Endothelial cell of umbilical vein (primary cell): ENCODE data around the gene FRMD4A. TPM values are rescaled to one million over a fixed set of nuclear protein-coding genes. Genes with fewer than 3 reads are reported as not detected.

Experiments used
- BruUV-seq: library from RNA; stranded (reverse); fragments of 400-500 nt; replicated peaks from 2 replicates; lab custom pipeline; 2021; lab: Mats Ljungman, UMichigan
- CTCF ChIA-PET: fragments of 300-600, 350-600 bp; sonication (Branson Sonifier 250); formaldehyde crosslinking; loops from one replicate; lab custom pipeline; 2021; ENCODE audit warnings: antibody characterized with exemption, inconsistent platforms; lab: Charles Lee
- POLR2A ChIA-PET: fragments of 300-600, 350-600 bp; sonication (Branson Sonifier 250); formaldehyde crosslinking; loops from one replicate; lab custom pipeline; 2021; ENCODE audit warnings: antibody characterized with exemption, inconsistent platforms; lab: Charles Lee
- DNase-seq: peaks from one replicate; pipeline ENCODE4 v3.0.0-alpha.2; 2011; ENCODE audit warnings: low read depth, low spot score
- FAIRE-seq: peaks from 2 replicates; lab custom pipeline; 2011; peaks lifted over from hg19 to GRCh38; lab: Jason Lieb, UNC
- H2AFZ ChIP-seq: 2 replicates; pipeline ENCODE4 v1.6.0; 2012; ENCODE audit warnings: low read depth, low read length, control low read depth, inconsistent platforms
- H3K27ac ChIP-seq: 2 replicates; pipeline ENCODE4 v1.5.1; 2011; ENCODE audit warnings: low read depth, mild to moderate bottlenecking, control low read depth, low read length, moderate library complexity; ENCODE audit not compliant: insufficient read depth
- H3K27me3 ChIP-seq, 2 experiments: 2 replicates each; pipeline versions ENCODE4 v1.6.0 to v1.6.1; 2011; ENCODE audit warnings: low read length in 2 of 2, mixed read lengths in 1 of 2; ENCODE audit not compliant: control insufficient read depth in 2 of 2, insufficient read depth in 2 of 2
- H3K36me3 ChIP-seq, 2 experiments: 2 replicates in 1 of 2; 3 replicates in 1 of 2; pipeline ENCODE4 v1.5.1; 2011; ENCODE audit warnings: low read length in 2 of 2, mild to moderate bottlenecking in 1 of 2, moderate library complexity in 1 of 2; ENCODE audit not compliant: control insufficient read depth in 2 of 2, insufficient read depth in 2 of 2; ENCODE audit errors: extremely low read depth in 1 of 2
- H3K4me1 ChIP-seq: 3 replicates; pipeline ENCODE4 v1.5.1; 2011; ENCODE audit warnings: mild to moderate bottlenecking, low read length; ENCODE audit not compliant: control insufficient read depth, insufficient read depth; ENCODE audit errors: extremely low read depth
- H3K4me2 ChIP-seq: 2 replicates; pipeline ENCODE4 v1.6.1; 2011; ENCODE audit warnings: low read length, control low read depth, mixed read lengths; ENCODE audit not compliant: insufficient read depth
- H3K4me3 ChIP-seq, 3 experiments: fragments of 200-600 bp in 1 of 3; sonication (generic), shearing (Covaris generic) in 1 of 3; replicated peaks in 1 of 3; 2 replicates each; pipeline ENCODE4 v1.5.1; 2011 to 2016; ENCODE audit warnings: control low read depth in 3 of 3, low read length in 3 of 3, mild to moderate bottlenecking in 2 of 3, inconsistent platforms in 1 of 3, low read depth in 1 of 3, moderate library complexity in 1 of 3; ENCODE audit not compliant: insufficient read depth in 1 of 3
- H3K79me2 ChIP-seq: 2 replicates; pipeline ENCODE4 v1.6.0; 2012; ENCODE audit warnings: low read length, inconsistent platforms; ENCODE audit not compliant: control insufficient read depth, insufficient read depth
- H3K9ac ChIP-seq: replicated peaks from 2 replicates; pipeline ENCODE3; 2011; ENCODE audit warnings: low read length, control low read depth; ENCODE audit not compliant: insufficient read depth; ENCODE audit errors: extremely low read depth
- H3K9me1 ChIP-seq: replicated peaks from 3 replicates; pipeline ENCODE4 v1.6.0; 2011; ENCODE audit warnings: mild to moderate bottlenecking, low read length; ENCODE audit not compliant: control insufficient read depth, insufficient read depth; ENCODE audit errors: extremely low read depth
- H3K9me3 ChIP-seq: replicated peaks from 2 replicates; pipeline ENCODE4 v1.5.1; 2012; ENCODE audit warnings: low read length, inconsistent platforms; ENCODE audit not compliant: control insufficient read depth, insufficient read depth
- H4K20me1 ChIP-seq: replicated peaks from 2 replicates; pipeline ENCODE3; 2011; ENCODE audit warnings: mild to moderate bottlenecking, low read length; ENCODE audit not compliant: control insufficient read depth, insufficient read depth; ENCODE audit errors: extremely low read depth
- EZH2 ChIP-seq: IDR thresholded peaks from 2 replicates; pipeline ENCODE4 v1.6.1; 2012; ENCODE audit warnings: borderline replicate concordance, low read depth, mild to moderate bottlenecking, moderate library complexity, low read length, inconsistent platforms; ENCODE audit not compliant: severe bottlenecking
- FOS ChIP-seq: IDR thresholded peaks from 2 replicates; pipeline ENCODE4 v1.6.1; 2011; ENCODE audit warnings: mild to moderate bottlenecking, low read length, moderate library complexity, borderline replicate concordance; ENCODE audit not compliant: insufficient read depth
- GATA2 ChIP-seq: IDR thresholded peaks from 2 replicates; pipeline ENCODE4 v1.7.0; 2011; ENCODE audit warnings: low read depth, mild to moderate bottlenecking, moderate library complexity, mixed read lengths, low read length; ENCODE audit not compliant: insufficient read length, insufficient read depth
- JUN ChIP-seq: IDR thresholded peaks from 2 replicates; pipeline ENCODE4 v1.6.1; 2011; ENCODE audit warnings: borderline replicate concordance, low read depth; ENCODE audit not compliant: insufficient read length, insufficient read depth
- MAX ChIP-seq: IDR thresholded peaks from 2 replicates; pipeline ENCODE4 v1.6.1; 2011; ENCODE audit not compliant: insufficient read depth, insufficient read length
- MYC ChIP-seq: IDR thresholded peaks from one replicate; pipeline ENCODE4 v1.6.1; 2011; ENCODE audit warnings: mild to moderate bottlenecking, low read depth, low read length
- POLR2A ChIP-seq: IDR thresholded peaks from 2 replicates; pipeline ENCODE4 v1.6.1; 2012; ENCODE audit warnings: low read depth, mild to moderate bottlenecking, control low read depth, low read length
- POLR2AphosphoS5 ChIP-seq: IDR thresholded peaks from 2 replicates; pipeline ENCODE4 v1.6.1; 2012; ENCODE audit warnings: low read depth, mild to moderate bottlenecking, control low read depth, low read length, moderate library complexity; ENCODE audit not compliant: insufficient read depth
- dilution Hi-C: fragments of 300-500 bp; cut with MboI; formaldehyde crosslinking; loops from one replicate; pipeline ENCODE4 v1.15.0; 2019; ENCODE audit warnings: low sequenced_read_pairs; ENCODE audit not compliant: extremely low pct_ligation_motif_present
- intact Hi-C: fragments of 100-400 bp; cut with micrococcal nuclease; formaldehyde crosslinking; loops from one replicate; pipeline ENCODE4 v1.10.0; 2022
- polyA plus RNA-seq, 4 experiments: library from polyadenylated mRNA; depleted of rRNA in 3 of 4; stranded (reverse) in 3 of 4; unstranded in 1 of 4; fragments of >200 nt; gene quantifications; 2 replicates each; pipeline versions ENCODE4 v1.2.1 to v1.2.3, GENCODE V29; 2011 to 2012; ENCODE audit warnings: missing spikeins in 1 of 4
- total RNA-seq: library from RNA; stranded (reverse); gene quantifications from 2 replicates; pipeline ENCODE4 v1.2.3, GENCODE V29; 2021
- TF ChIP-seq, protein P1 (sequence below), 2 donors: IDR thresholded peaks; 1 replicate in 1 of 2; 2 replicates in 1 of 2; pipeline ENCODE4 v1.5.1; 2011; ENCODE audit warnings: low read length in 2 of 2, mild to moderate bottlenecking in 2 of 2, moderate library complexity in 2 of 2, control low read depth in 1 of 2, inconsistent platforms in 1 of 2, low read depth in 1 of 2; ENCODE audit not compliant: insufficient read depth in 1 of 2; ENCODE audit errors: extremely low read depth in 1 of 2

FRMD4A gene
- total and polyA plus RNA-seq, 2 donors (not counting 3 experiments of a cell fraction or from before 2014, with no cell fraction given), result 123 to 148 TPM

DNA sequence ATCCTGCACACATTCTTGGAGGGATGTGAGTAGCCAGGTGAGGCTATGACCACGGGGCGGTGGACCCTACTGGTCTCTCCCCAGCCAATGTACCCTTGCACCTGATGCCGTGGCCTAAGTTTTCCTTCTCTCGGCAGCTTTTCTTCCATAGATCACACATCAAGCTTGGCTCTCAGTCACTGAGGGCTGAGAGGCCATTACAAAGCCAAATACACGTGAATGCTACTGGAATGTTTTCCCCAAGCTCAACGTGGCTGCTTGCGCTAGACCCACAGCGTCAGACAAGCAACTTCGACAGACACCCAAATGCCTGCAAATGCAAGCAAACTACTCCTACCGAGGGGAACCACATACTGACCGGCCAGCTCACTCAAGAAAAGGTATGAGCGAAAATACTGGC, 660.8 kb downstream of the FRMD4A start:
- ChIA-PET POLR2A (no interaction called here), CTCF (interaction anchor here (3.0 kb wide), 1 partner anchor 11 kb away, joined by 13 read pairs; no protein-coding TSS in a partner anchor)
- FAIRE-seq, result no peak

More for the DNA sequence above, 660.8 kb downstream of the FRMD4A start:
- DNase-seq, result no peak
- Histone ChIP-seq H3K27ac (no peak overlapping the region), H3K27me3 (no peaks in the 10 kb centered on the region), H3K4me3 (no peak overlapping the region), H3K4me1 (peaks cover 1% of the 10 kb centered on the region), H3K79me2 (peaks cover 13% of the 10 kb centered on the region), H3K9ac (no peak overlapping the region), H3K4me2 (no peak overlapping the region), H4K20me1 (no peaks in the 10 kb centered on the region), H3K9me1 (no peaks in the 10 kb centered on the region), H3K9me3 (no peaks in the 10 kb centered on the region), H2AFZ (no peak overlapping the region), H3K36me3 (peaks cover 33 to 38% of the 10 kb centered on the region in 2 experiments)
- dilution Hi-C loops (no loop called here), intact Hi-C loops (no loop called here)
- TF ChIP-seq MAX, result no peak
- no peak for TF ChIP-seq POLR2AphosphoS5
- TF ChIP-seq JUN, result no peak
- TF ChIP-seq, protein P1, sequence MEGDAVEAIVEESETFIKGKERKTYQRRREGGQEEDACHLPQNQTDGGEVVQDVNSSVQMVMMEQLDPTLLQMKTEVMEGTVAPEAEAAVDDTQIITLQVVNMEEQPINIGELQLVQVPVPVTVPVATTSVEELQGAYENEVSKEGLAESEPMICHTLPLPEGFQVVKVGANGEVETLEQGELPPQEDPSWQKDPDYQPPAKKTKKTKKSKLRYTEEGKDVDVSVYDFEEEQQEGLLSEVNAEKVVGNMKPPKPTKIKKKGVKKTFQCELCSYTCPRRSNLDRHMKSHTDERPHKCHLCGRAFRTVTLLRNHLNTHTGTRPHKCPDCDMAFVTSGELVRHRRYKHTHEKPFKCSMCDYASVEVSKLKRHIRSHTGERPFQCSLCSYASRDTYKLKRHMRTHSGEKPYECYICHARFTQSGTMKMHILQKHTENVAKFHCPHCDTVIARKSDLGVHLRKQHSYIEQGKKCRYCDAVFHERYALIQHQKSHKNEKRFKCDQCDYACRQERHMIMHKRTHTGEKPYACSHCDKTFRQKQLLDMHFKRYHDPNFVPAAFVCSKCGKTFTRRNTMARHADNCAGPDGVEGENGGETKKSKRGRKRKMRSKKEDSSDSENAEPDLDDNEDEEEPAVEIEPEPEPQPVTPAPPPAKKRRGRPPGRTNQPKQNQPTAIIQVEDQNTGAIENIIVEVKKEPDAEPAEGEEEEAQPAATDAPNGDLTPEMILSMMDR (IDR thresholded peaks at IDR 0.05; ENCODE audit: extremely low read depth in 1 of 2, insufficient read depth in 1 of 2, low read depth in 1 of 2, low read length in 2 of 2), result no peak
- no peak for TF ChIP-seq FOS
- no peak for TF ChIP-seq EZH2
- no peak for TF ChIP-seq MYC
- TF ChIP-seq GATA2, result no peak
- no peak for TF ChIP-seq POLR2A
- no TSS peak for BruUV-seq
